Keratinocyte (primary cell): ENCODE measurements around the gene WDR5. TPM values are rescaled to one million over a fixed set of nuclear protein-coding genes. Genes with fewer than 3 reads are reported as not detected.

ENCODE experiments used
- DNase-seq: peaks from one replicate; pipeline ENCODE4 v3.0.0-alpha.2; 2011; ENCODE audit warnings: low read depth, missing footprints, low spot score
- FAIRE-seq: peaks from 2 replicates; lab custom pipeline; 2011; peaks lifted over from hg19 to GRCh38; lab: Jason Lieb, UNC
- H2AFZ ChIP-seq: 2 replicates; pipeline ENCODE4 v1.6.0; 2012; ENCODE audit warnings: low read length, control low read depth, inconsistent platforms; ENCODE audit not compliant: control insufficient read depth
- H3K27ac ChIP-seq: 2 replicates; pipeline ENCODE4 v1.5.1; 2011; ENCODE audit warnings: low read length; ENCODE audit not compliant: control insufficient read depth, insufficient read depth
- H3K27me3 ChIP-seq: 3 replicates; pipeline ENCODE4 v1.6.0; 2011; ENCODE audit warnings: low read length; ENCODE audit not compliant: control insufficient read depth, insufficient read depth; ENCODE audit errors: extremely low read depth
- H3K36me3 ChIP-seq, 2 experiments: 2 replicates in 1 of 2; 3 replicates in 1 of 2; pipeline ENCODE4 v1.5.1; 2011; ENCODE audit warnings: low read length in 2 of 2, mild to moderate bottlenecking in 1 of 2; ENCODE audit not compliant: control insufficient read depth in 2 of 2, insufficient read depth in 2 of 2; ENCODE audit errors: extremely low read depth in 1 of 2
- H3K4me1 ChIP-seq: 3 replicates; pipeline ENCODE4 v1.5.1; 2011; ENCODE audit warnings: low read length; ENCODE audit not compliant: control insufficient read depth, insufficient read depth; ENCODE audit errors: extremely low read depth
- H3K4me2 ChIP-seq: 3 replicates; pipeline ENCODE4 v1.6.0; 2011; ENCODE audit warnings: low read depth, low read length; ENCODE audit not compliant: control insufficient read depth, insufficient read depth; ENCODE audit errors: extremely low read depth
- H3K4me3 ChIP-seq, 3 experiments: fragments of 200-600 bp in 1 of 3; sonication (generic) in 1 of 3; 2 replicates in 2 of 3; 3 replicates in 1 of 3; pipeline ENCODE4 v1.5.1; 2011 to 2016; ENCODE audit warnings: low read length in 3 of 3, mild to moderate bottlenecking in 3 of 3, control low read depth in 2 of 3, inconsistent platforms in 1 of 3, low read depth in 1 of 3, mixed read lengths in 1 of 3, mixed run types in 1 of 3, moderate library complexity in 1 of 3; ENCODE audit not compliant: control insufficient read depth in 2 of 3, insufficient read depth in 2 of 3; ENCODE audit errors: extremely low read depth in 1 of 3
- H3K79me2 ChIP-seq: 2 replicates; pipeline ENCODE4 v1.6.0; 2012; ENCODE audit warnings: low read length; ENCODE audit not compliant: control insufficient read depth, insufficient read depth
- H3K9ac ChIP-seq: 3 replicates; pipeline ENCODE4 v1.6.0; 2011; ENCODE audit warnings: low read length; ENCODE audit not compliant: control insufficient read depth, insufficient read depth; ENCODE audit errors: extremely low read depth
- H3K9me1 ChIP-seq: 3 replicates; pipeline ENCODE4 v1.6.0; 2011; ENCODE audit warnings: low read length; ENCODE audit not compliant: control insufficient read depth, insufficient read depth; ENCODE audit errors: extremely low read depth
- H3K9me3 ChIP-seq: 2 replicates; pipeline ENCODE4 v1.5.1; 2012; ENCODE audit warnings: low read depth, low read length; ENCODE audit not compliant: control insufficient read depth
- H4K20me1 ChIP-seq: 3 replicates; pipeline ENCODE4 v1.6.0; 2011; ENCODE audit warnings: low read length; ENCODE audit not compliant: control insufficient read depth, insufficient read depth; ENCODE audit errors: extremely low read depth
- EZH2 ChIP-seq: IDR thresholded peaks from one replicate; pipeline ENCODE4 v1.6.1; 2012; ENCODE audit warnings: inconsistent platforms, mild to moderate bottlenecking, low read length, moderate library complexity
- dilution Hi-C: fragments of 300-500 bp; cut with MboI; formaldehyde crosslinking; loops from one replicate; pipeline ENCODE4 v1.7.0; 2020; ENCODE audit warnings: low sequenced_read_pairs; ENCODE audit not compliant: extremely low pct_ligation_motif_present
- polyA plus RNA-seq, 5 experiments: library from polyadenylated mRNA; depleted of rRNA in 3 of 5; stranded (reverse) in 3 of 5; stranded (forward) in 1 of 5; unstranded in 1 of 5; fragments of >200 nt; gene quantifications; 1 replicate in 1 of 5; 2 replicates in 3 of 5; 3 replicates in 1 of 5; pipeline versions ENCODE4 v1.2.1 to v1.2.3, GENCODE V29; 2011 to 2012; ENCODE audit warnings: missing spikeins in 2 of 5, low read depth in 1 of 5, low replicate concordance in 1 of 5
- TF ChIP-seq, protein P1 (sequence below), 3 experiments: IDR thresholded peaks in 1 of 3; conservative IDR thresholded peaks in 1 of 3; optimal IDR thresholded peaks in 1 of 3; 2 replicates in 2 of 3; 3 replicates in 1 of 3; pipeline versions ENCODE3 to v1.5.1; 2011; ENCODE audit warnings: low read length in 3 of 3, mild to moderate bottlenecking in 3 of 3, moderate library complexity in 2 of 3, control low read depth in 1 of 3, inconsistent platforms in 1 of 3; ENCODE audit not compliant: insufficient read depth in 2 of 3; ENCODE audit errors: extremely low read depth in 1 of 3

WDR5 gene
- polyA plus RNA-seq, 1 donor (not counting 4 experiments of a cell fraction or from before 2014, with no cell fraction given) = 31.2 TPM

DNA sequence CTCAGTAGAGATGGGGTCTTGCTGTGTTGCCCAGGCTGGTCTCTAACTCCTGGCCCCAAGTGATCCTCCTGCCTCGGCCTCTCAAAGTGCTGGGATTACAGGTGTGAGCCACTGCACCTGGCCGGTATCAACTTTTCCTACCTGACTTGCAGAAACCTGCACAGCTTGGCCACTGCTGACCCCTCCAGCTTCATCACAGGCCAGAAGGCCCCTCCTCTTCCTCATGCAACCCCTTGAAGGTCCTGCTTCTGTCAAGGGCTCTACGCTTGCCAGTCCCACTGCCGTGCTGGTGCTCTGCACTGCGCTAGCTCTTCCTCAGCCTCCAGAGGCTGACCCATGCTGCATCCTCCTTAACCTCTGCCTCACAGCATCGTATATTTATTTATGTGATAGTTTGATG lies 61.0 kb downstream of the WDR5 start:
- H3K9me3 ChIP-seq = no peaks in the 10 kb centered on the region
- DNase-seq (no peak), FAIRE-seq (no peak)
- no peaks in the 10 kb centered on the region for H3K4me1 ChIP-seq
- no peaks in the 10 kb centered on the region for H3K27me3 ChIP-seq
- no peaks in the 10 kb centered on the region for H3K36me3 ChIP-seq
- no peaks in the 10 kb centered on the region for H3K9me1 ChIP-seq
- H4K20me1 ChIP-seq = no peaks in the 10 kb centered on the region
- H3K4me2 ChIP-seq = no peak overlapping the region
- no peak overlapping the region for H3K9ac ChIP-seq
- dilution Hi-C loops = no loop called here
- H3K4me3 ChIP-seq = no peak overlapping the region
- TF ChIP-seq, protein P1, sequence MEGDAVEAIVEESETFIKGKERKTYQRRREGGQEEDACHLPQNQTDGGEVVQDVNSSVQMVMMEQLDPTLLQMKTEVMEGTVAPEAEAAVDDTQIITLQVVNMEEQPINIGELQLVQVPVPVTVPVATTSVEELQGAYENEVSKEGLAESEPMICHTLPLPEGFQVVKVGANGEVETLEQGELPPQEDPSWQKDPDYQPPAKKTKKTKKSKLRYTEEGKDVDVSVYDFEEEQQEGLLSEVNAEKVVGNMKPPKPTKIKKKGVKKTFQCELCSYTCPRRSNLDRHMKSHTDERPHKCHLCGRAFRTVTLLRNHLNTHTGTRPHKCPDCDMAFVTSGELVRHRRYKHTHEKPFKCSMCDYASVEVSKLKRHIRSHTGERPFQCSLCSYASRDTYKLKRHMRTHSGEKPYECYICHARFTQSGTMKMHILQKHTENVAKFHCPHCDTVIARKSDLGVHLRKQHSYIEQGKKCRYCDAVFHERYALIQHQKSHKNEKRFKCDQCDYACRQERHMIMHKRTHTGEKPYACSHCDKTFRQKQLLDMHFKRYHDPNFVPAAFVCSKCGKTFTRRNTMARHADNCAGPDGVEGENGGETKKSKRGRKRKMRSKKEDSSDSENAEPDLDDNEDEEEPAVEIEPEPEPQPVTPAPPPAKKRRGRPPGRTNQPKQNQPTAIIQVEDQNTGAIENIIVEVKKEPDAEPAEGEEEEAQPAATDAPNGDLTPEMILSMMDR (optimal IDR thresholded peaks at IDR 0.05 in 1 of 3, IDR thresholded peaks at IDR 0.05 in 1 of 3, conservative IDR thresholded peaks at IDR 0.05 in 1 of 3; ENCODE audit: extremely low read depth in 1 of 3, insufficient read depth in 2 of 3, low read length in 3 of 3) = no peak
- no peak for TF ChIP-seq EZH2
- H3K27ac ChIP-seq = no peak overlapping the region
- no peaks in the 10 kb centered on the region for H3K79me2 ChIP-seq
- H2AFZ ChIP-seq = no peak overlapping the region

DNA sequence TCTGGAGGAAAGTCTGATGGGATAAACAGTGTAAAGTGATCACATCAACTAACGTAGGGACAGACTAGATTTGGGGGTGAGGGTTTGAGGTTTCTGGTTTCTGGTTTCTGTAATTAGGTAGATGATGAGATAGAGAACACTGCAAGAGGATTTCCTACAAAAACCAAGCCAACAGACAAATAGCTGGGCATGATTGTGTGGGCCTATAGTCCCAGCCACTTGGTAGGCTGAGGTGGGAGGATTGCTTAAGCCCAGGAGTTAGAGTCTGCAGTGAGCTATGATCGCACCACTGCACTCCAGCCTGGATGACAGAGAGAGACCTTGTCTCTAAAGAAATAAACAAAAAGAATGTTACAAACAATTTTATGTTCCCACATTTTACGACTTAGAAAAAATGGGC lies 62.9 kb downstream of the WDR5 start:
- dilution Hi-C loops = no loop called here
- Histone ChIP-seq H3K4me1 (no peaks in the 10 kb centered on the region), H2AFZ (no peak overlapping the region), H3K27me3 (no peaks in the 10 kb centered on the region), H3K36me3 (no peaks in the 10 kb centered on the region), H3K79me2 (no peaks in the 10 kb centered on the region), H3K4me2 (no peak overlapping the region), H4K20me1 (no peaks in the 10 kb centered on the region), H3K9ac (no peak overlapping the region), H3K9me3 (no peaks in the 10 kb centered on the region), H3K4me3 (no peak overlapping the region), H3K9me1 (no peaks in the 10 kb centered on the region), H3K27ac (no peak overlapping the region)
- TF ChIP-seq EZH2 = no peak
- TF ChIP-seq, protein P1 (optimal IDR thresholded peaks at IDR 0.05 in 1 of 3, IDR thresholded peaks at IDR 0.05 in 1 of 3, conservative IDR thresholded peaks at IDR 0.05 in 1 of 3; ENCODE audit: extremely low read depth in 1 of 3, insufficient read depth in 2 of 3, low read length in 3 of 3) = no peak
- FAIRE-seq = no peak
- no peak for DNase-seq
